Left lung (tissue), 10 donors: ENCODE results near the gene RNPC3. TPM values are rescaled to one million over a fixed set of nuclear protein-coding genes. Genes with fewer than 3 reads are reported as not detected.
A peak's percentile ranks its signal among the peaks of the same experiment; 100 is the strongest.

Source experiments
- ATAC-seq: fragments of 200-7000 bp; cut with Tn5 transposase; one replicate; pipeline ENCODE4 v1.9.1; 2020; ENCODE audit warnings: moderate library complexity
- DNase-seq, 4 donors: peaks; one replicate each; pipeline ENCODE4 v3.0.0-alpha.2; 2013 to 2020
- H3K27ac ChIP-seq, 2 donors: fragments of 200-600 bp; sonication (generic) in 1 of 2; one replicate each; pipeline versions ENCODE4 v1.5.0 to v1.8.0; 2020 to 2021
- H3K27me3 ChIP-seq, 2 donors: fragments of 200-600 bp; sonication (generic) in 1 of 2; one replicate each; pipeline versions ENCODE4 v1.5.0 to v1.8.0; 2020 to 2021
- H3K36me3 ChIP-seq, 2 donors: fragments of 200-600 bp; sonication (generic) in 1 of 2; one replicate each; pipeline versions ENCODE4 v1.5.0 to v1.8.0; 2020 to 2021
- H3K4me1 ChIP-seq, 2 donors: fragments of 200-600 bp; one replicate each; pipeline ENCODE4 v1.8.0; 2021
- H3K4me3 ChIP-seq, 2 donors: fragments of 200-600 bp; sonication (generic) in 1 of 2; one replicate each; pipeline versions ENCODE4 v1.5.0 to v1.8.0; 2020 to 2021; ENCODE audit warnings: mild to moderate bottlenecking in 1 of 2
- H3K9me3 ChIP-seq, 2 donors: fragments of 200-600 bp; sonication (generic) in 1 of 2; one replicate each; pipeline versions ENCODE4 v1.5.0 to v1.8.0; 2020 to 2021
- CTCF ChIP-seq, 2 donors: fragments of 200-600 bp; sonication (generic) in 1 of 2; IDR thresholded peaks; one replicate each; pipeline versions ENCODE4 v1.5.0 to v1.8.0; 2021; ENCODE audit warnings: antibody characterized with exemption in 2 of 2
- intact Hi-C, 2 donors: fragments of 100-400 bp; cut with DNase I; formaldehyde crosslinking; loops; one replicate each; pipeline versions ENCODE4 v1.11.2 to v1.14.2; 2022
- polyA plus RNA-seq, 6 donors: library from polyadenylated mRNA; unstranded; fragments of 120-200 nt; gene quantifications; one replicate each; pipeline ENCODE4 v1.2.1, GENCODE V29; 2013; ENCODE audit not compliant: insufficient read length in 6 of 6
- total RNA-seq, 2 donors: library from RNA; stranded (reverse); fragmentation: NEBNext Ultra II Directional; extraction: Animal tissue kit (Norgen Biotek cat#: 25700); gene quantifications; one replicate each; pipeline ENCODE4 v1.2.1, GENCODE V29; 2021
- donor health status: DM: no; HTN: yes; CAD: no.
- donor health status: DM: no; HTN: no; CAD: no.

Gene RNPC3
- total and polyA plus RNA-seq, 8 donors, result 21.2 to 75.6 (median 58.0) TPM

GRCh38 chr1:103525114-103525606 is 339 bp upstream of the RNPC3 start:
- peak; percentile 85 for ATAC-seq
- intact Hi-C loops, result no loop called here

GRCh38 chr1:103527331-103527730 is 1.8 kb downstream of the RNPC3 start:
- no peak for TF ChIP-seq CTCF (IDR thresholded peaks at IDR 0.05)

More at GRCh38 chr1:103525114-103525606, 339 bp upstream of the RNPC3 start:
- H3K36me3 ChIP-seq, result peaks cover 0 to 5% of the 10 kb centered on the region in 2 donors
- peaks cover 4 to 26% of the 10 kb centered on the region in 2 donors for H3K4me1 ChIP-seq
- no peaks in the 10 kb centered on the region for H3K27me3 ChIP-seq
- peak overlapping the region in 1 of 2 donors; percentile 26 for H3K4me3 ChIP-seq
- H3K9me3 ChIP-seq, result no peaks in the 10 kb centered on the region
- no peak overlapping the region for H3K27ac ChIP-seq
- no peak for TF ChIP-seq CTCF (IDR thresholded peaks at IDR 0.05)
- DNase-seq, result peak in 2 of 4 donors; percentile 39 to 54

GRCh38 chr1:103529746-103530145 is 4.2 kb downstream of the RNPC3 start:
- Histone ChIP-seq H3K36me3 (peaks cover 0 to 26% of the 10 kb centered on the region in 2 donors), H3K9me3 (no peaks in the 10 kb centered on the region), H3K4me1 (peaks cover 4 to 31% of the 10 kb centered on the region in 2 donors), H3K4me3 (no peak overlapping the region), H3K27me3 (no peaks in the 10 kb centered on the region), H3K27ac (no peak overlapping the region)
- intact Hi-C loops, result no loop called here
- no peak for TF ChIP-seq CTCF (IDR thresholded peaks at IDR 0.05)
- ATAC-seq, result no peak
- DNase-seq, result peak in 1 of 4 donors; percentile 41

More at GRCh38 chr1:103527331-103527730, 1.8 kb downstream of the RNPC3 start:
- H3K4me3 ChIP-seq, result peak overlapping the region in 1 of 2 donors; percentile 80
- no peak for ATAC-seq
- DNase-seq, result no peak
- H3K27me3 ChIP-seq, result no peaks in the 10 kb centered on the region
- H3K27ac ChIP-seq, result no peak overlapping the region
- peaks cover 4 to 26% of the 10 kb centered on the region in 2 donors for H3K4me1 ChIP-seq
- intact Hi-C loops, result no loop called here
- no peaks in the 10 kb centered on the region for H3K9me3 ChIP-seq
- peaks cover 0 to 11% of the 10 kb centered on the region in 2 donors for H3K36me3 ChIP-seq

GRCh38 chr1:103538226-103538625 is 12.7 kb downstream of the RNPC3 start:
- DNase-seq (no peak), ATAC-seq (peak; percentile 92)
- peaks cover 0 to 100% of the 10 kb centered on the region in 2 donors for H3K36me3 ChIP-seq
- H3K4me1 ChIP-seq, result peaks cover 0 to 5% of the 10 kb centered on the region in 2 donors
- H3K9me3 ChIP-seq, result no peaks in the 10 kb centered on the region
- H3K27me3 ChIP-seq, result no peaks in the 10 kb centered on the region
- no peak overlapping the region for H3K4me3 ChIP-seq
- TF ChIP-seq CTCF (IDR thresholded peaks at IDR 0.05), result no peak
- intact Hi-C loops, result no loop called here
- H3K27ac ChIP-seq, result no peak overlapping the region

- Histone ChIP-seq H3K4me1 (no peaks in the 10 kb centered on the region), H3K9me3 (no peaks in the 10 kb centered on the region), H3K4me3 (no peak overlapping the region), H3K27ac (no peak overlapping the region), H3K36me3 (peaks cover 0 to 100% of the 10 kb centered on the region in 2 donors), H3K27me3 (no peaks in the 10 kb centered on the region)
- TF ChIP-seq CTCF (IDR thresholded peaks at IDR 0.05), result no peak
- intact Hi-C loops, result no loop called here
- ATAC-seq (no peak), DNase-seq (no peak)
Measured at GRCh38 chr1:103541431-103541830, 15.9 kb downstream of the RNPC3 start.
